Keratinocyte (primary cell): ENCODE data around the gene SSTR1. TPM values are rescaled to one million over a fixed set of nuclear protein-coding genes. Genes with fewer than 3 reads are reported as not detected.

Source experiments
- DNase-seq: peaks from one replicate; pipeline ENCODE4 v3.0.0-alpha.2; 2011; ENCODE audit warnings: low read depth, missing footprints, low spot score
- FAIRE-seq: peaks from 2 replicates; lab custom pipeline; 2011; peaks lifted over from hg19 to GRCh38; lab: Jason Lieb, UNC
- H2AFZ ChIP-seq: 2 replicates; pipeline ENCODE4 v1.6.0; 2012; ENCODE audit warnings: low read length, control low read depth, inconsistent platforms; ENCODE audit not compliant: control insufficient read depth
- H3K27ac ChIP-seq: 2 replicates; pipeline ENCODE4 v1.5.1; 2011; ENCODE audit warnings: low read length; ENCODE audit not compliant: control insufficient read depth, insufficient read depth
- H3K27me3 ChIP-seq: 3 replicates; pipeline ENCODE4 v1.6.0; 2011; ENCODE audit warnings: low read length; ENCODE audit not compliant: control insufficient read depth, insufficient read depth; ENCODE audit errors: extremely low read depth
- H3K36me3 ChIP-seq, 2 experiments: 2 replicates in 1 of 2; 3 replicates in 1 of 2; pipeline ENCODE4 v1.5.1; 2011; ENCODE audit warnings: low read length in 2 of 2, mild to moderate bottlenecking in 1 of 2; ENCODE audit not compliant: control insufficient read depth in 2 of 2, insufficient read depth in 2 of 2; ENCODE audit errors: extremely low read depth in 1 of 2
- H3K4me1 ChIP-seq: 3 replicates; pipeline ENCODE4 v1.5.1; 2011; ENCODE audit warnings: low read length; ENCODE audit not compliant: control insufficient read depth, insufficient read depth; ENCODE audit errors: extremely low read depth
- H3K4me2 ChIP-seq: 3 replicates; pipeline ENCODE4 v1.6.0; 2011; ENCODE audit warnings: low read depth, low read length; ENCODE audit not compliant: control insufficient read depth, insufficient read depth; ENCODE audit errors: extremely low read depth
- H3K4me3 ChIP-seq, 3 experiments: fragments of 200-600 bp in 1 of 3; sonication (generic) in 1 of 3; 2 replicates in 2 of 3; 3 replicates in 1 of 3; pipeline ENCODE4 v1.5.1; 2011 to 2016; ENCODE audit warnings: low read length in 3 of 3, mild to moderate bottlenecking in 3 of 3, control low read depth in 2 of 3, inconsistent platforms in 1 of 3, low read depth in 1 of 3, mixed read lengths in 1 of 3, mixed run types in 1 of 3, moderate library complexity in 1 of 3; ENCODE audit not compliant: control insufficient read depth in 2 of 3, insufficient read depth in 2 of 3; ENCODE audit errors: extremely low read depth in 1 of 3
- H3K79me2 ChIP-seq: 2 replicates; pipeline ENCODE4 v1.6.0; 2012; ENCODE audit warnings: low read length; ENCODE audit not compliant: control insufficient read depth, insufficient read depth
- H3K9ac ChIP-seq: 3 replicates; pipeline ENCODE4 v1.6.0; 2011; ENCODE audit warnings: low read length; ENCODE audit not compliant: control insufficient read depth, insufficient read depth; ENCODE audit errors: extremely low read depth
- H3K9me1 ChIP-seq: 3 replicates; pipeline ENCODE4 v1.6.0; 2011; ENCODE audit warnings: low read length; ENCODE audit not compliant: control insufficient read depth, insufficient read depth; ENCODE audit errors: extremely low read depth
- H3K9me3 ChIP-seq: 2 replicates; pipeline ENCODE4 v1.5.1; 2012; ENCODE audit warnings: low read depth, low read length; ENCODE audit not compliant: control insufficient read depth
- H4K20me1 ChIP-seq: 3 replicates; pipeline ENCODE4 v1.6.0; 2011; ENCODE audit warnings: low read length; ENCODE audit not compliant: control insufficient read depth, insufficient read depth; ENCODE audit errors: extremely low read depth
- CTCF ChIP-seq, 3 experiments: IDR thresholded peaks in 1 of 3; conservative IDR thresholded peaks in 1 of 3; optimal IDR thresholded peaks in 1 of 3; 2 replicates in 2 of 3; 3 replicates in 1 of 3; pipeline versions ENCODE3 to v1.5.1; 2011; ENCODE audit warnings: low read length in 3 of 3, mild to moderate bottlenecking in 3 of 3, moderate library complexity in 2 of 3, control low read depth in 1 of 3, inconsistent platforms in 1 of 3; ENCODE audit not compliant: insufficient read depth in 2 of 3; ENCODE audit errors: extremely low read depth in 1 of 3
- EZH2 ChIP-seq: IDR thresholded peaks from one replicate; pipeline ENCODE4 v1.6.1; 2012; ENCODE audit warnings: inconsistent platforms, mild to moderate bottlenecking, low read length, moderate library complexity
- dilution Hi-C: fragments of 300-500 bp; cut with MboI; formaldehyde crosslinking; loops from one replicate; pipeline ENCODE4 v1.7.0; 2020; ENCODE audit warnings: low sequenced_read_pairs; ENCODE audit not compliant: extremely low pct_ligation_motif_present
- polyA plus RNA-seq, 5 experiments: library from polyadenylated mRNA; depleted of rRNA in 3 of 5; stranded (reverse) in 3 of 5; stranded (forward) in 1 of 5; unstranded in 1 of 5; fragments of >200 nt; gene quantifications; 1 replicate in 1 of 5; 2 replicates in 3 of 5; 3 replicates in 1 of 5; pipeline versions ENCODE4 v1.2.1 to v1.2.3, GENCODE V29; 2011 to 2012; ENCODE audit warnings: missing spikeins in 2 of 5, low read depth in 1 of 5, low replicate concordance in 1 of 5

SSTR1 gene
- polyA plus RNA-seq, 1 donor (not counting 4 experiments of a cell fraction or from before 2014, with no cell fraction given) = 0.05 TPM

DNA sequence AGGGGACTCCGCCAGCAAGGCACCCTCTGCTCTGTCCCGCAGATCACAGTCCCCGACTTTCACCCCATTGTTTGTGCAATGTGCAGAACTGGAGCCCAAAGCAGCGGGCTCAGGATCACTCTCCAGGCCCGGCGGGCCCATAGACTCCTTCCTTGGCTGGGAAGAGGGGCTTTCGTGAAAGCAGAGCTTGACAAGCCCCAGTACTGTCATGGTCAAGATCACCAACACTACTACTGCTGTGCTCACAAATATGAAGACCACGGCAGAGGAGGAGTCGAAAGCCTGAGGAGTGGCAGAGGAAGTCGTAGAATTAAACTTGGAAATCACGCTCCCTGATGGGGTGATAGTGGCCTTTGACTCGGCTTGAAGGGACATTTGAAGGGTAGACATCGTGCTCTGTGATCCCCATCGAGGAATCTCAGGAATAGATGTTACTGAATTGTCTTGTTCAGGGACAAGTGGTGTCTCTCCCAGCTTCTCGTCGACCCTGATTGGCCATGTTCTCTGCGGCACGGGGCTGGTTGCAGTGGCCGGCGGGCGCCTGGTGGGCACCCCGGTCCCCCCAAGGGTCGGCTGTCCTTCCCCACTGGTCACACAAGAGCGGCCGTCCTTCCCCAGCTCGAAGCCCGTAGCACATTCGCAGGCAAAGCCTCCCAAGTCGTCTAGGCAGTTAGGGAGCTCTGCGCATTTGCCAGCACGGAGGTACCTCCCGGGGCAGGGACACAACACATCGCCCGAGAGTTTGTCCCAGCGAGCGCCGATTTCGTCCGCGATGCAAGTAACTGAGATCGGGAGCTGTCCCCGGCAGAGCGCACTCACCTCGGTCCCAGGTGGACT, 47.1 kb downstream of the SSTR1 start:
- Histone ChIP-seq H2AFZ (no peak overlapping the region), H3K36me3 (no peaks in the 10 kb centered on the region), H4K20me1 (no peaks in the 10 kb centered on the region), H3K79me2 (no peaks in the 10 kb centered on the region), H3K9me1 (no peaks in the 10 kb centered on the region), H3K4me1 (no peaks in the 10 kb centered on the region), H3K9ac (no peak overlapping the region), H3K4me2 (peak overlapping the region; percentile 22), H3K4me3 (no peak overlapping the region), H3K27me3 (peaks cover 21% of the 10 kb centered on the region), H3K27ac (no peak overlapping the region), H3K9me3 (no peaks in the 10 kb centered on the region)
- DNase-seq (no peak), FAIRE-seq (no peak)
- peak; percentile 32 for TF ChIP-seq EZH2
- TF ChIP-seq CTCF (optimal IDR thresholded peaks at IDR 0.05 in 1 of 3, IDR thresholded peaks at IDR 0.05 in 1 of 3, conservative IDR thresholded peaks at IDR 0.05 in 1 of 3; ENCODE audit: extremely low read depth in 1 of 3, insufficient read depth in 2 of 3, low read length in 3 of 3) = no peak
- dilution Hi-C loops = no loop called here

GRCh38 chr14:38255408-38255672, 47.6 kb downstream of the SSTR1 start:
- Histone ChIP-seq H3K36me3 (no peaks in the 10 kb centered on the region), H3K79me2 (no peaks in the 10 kb centered on the region), H3K9me3 (no peaks in the 10 kb centered on the region), H3K4me2 (peak overlapping the region; percentile 22), H3K27ac (no peak overlapping the region), H3K4me1 (no peaks in the 10 kb centered on the region), H4K20me1 (no peaks in the 10 kb centered on the region), H3K9me1 (no peaks in the 10 kb centered on the region), H2AFZ (no peak overlapping the region), H3K4me3 (no peak overlapping the region), H3K9ac (no peak overlapping the region), H3K27me3 (peaks cover 21% of the 10 kb centered on the region)
- no peak for TF ChIP-seq EZH2
- no peak for TF ChIP-seq CTCF (optimal IDR thresholded peaks at IDR 0.05 in 1 of 3, IDR thresholded peaks at IDR 0.05 in 1 of 3, conservative IDR thresholded peaks at IDR 0.05 in 1 of 3; ENCODE audit: extremely low read depth in 1 of 3, insufficient read depth in 2 of 3, low read length in 3 of 3)
- dilution Hi-C loops = no loop called here
- no peak for DNase-seq
- no peak for FAIRE-seq
